Natural killer cell (primary cell): ENCODE data around the gene ADGRG6. TPM values are rescaled to one million over a fixed set of nuclear protein-coding genes. Genes with fewer than 3 reads are reported as not detected.

ENCODE experiments used
- ATAC-seq, 3 donors: fragments of 150-1000 bp in 2 of 3; fragments of 200-7000 bp in 1 of 3; cut with Tn5 transposase; 1 replicate in 1 of 3; 2 replicates in 2 of 3; pipeline ENCODE4 v1.10.0; 2021; ENCODE audit warnings: mild to moderate bottlenecking in 2 of 3, moderate library complexity in 2 of 3
- DNase-seq, 2 donors: peaks; one replicate each; pipeline versions ENCODE4 v3.0.0 to v3.0.0-alpha.2; 2013 to 2021; ENCODE audit warnings: mixed read lengths in 1 of 2
- H3K27ac ChIP-seq: one replicate; pipeline ENCODE4 v1.5.1; 2013; ENCODE audit warnings: mild to moderate bottlenecking, low read length
- H3K27me3 ChIP-seq: one replicate; pipeline ENCODE4 v1.6.1; 2013; ENCODE audit warnings: low read length; ENCODE audit not compliant: control insufficient read depth, insufficient read depth
- H3K36me3 ChIP-seq: one replicate; pipeline ENCODE4 v1.6.1; 2013; ENCODE audit warnings: low read length; ENCODE audit not compliant: control insufficient read depth, insufficient read depth
- H3K4me1 ChIP-seq: one replicate; pipeline ENCODE4 v1.6.1; 2013; ENCODE audit warnings: low read length; ENCODE audit not compliant: control insufficient read depth, insufficient read depth
- H3K4me3 ChIP-seq: one replicate; pipeline ENCODE4 v1.5.1; 2013; ENCODE audit warnings: low read length
- H3K9me3 ChIP-seq: one replicate; pipeline ENCODE4 v1.6.1; 2013; ENCODE audit warnings: low read length; ENCODE audit not compliant: control insufficient read depth, insufficient read depth
- H3K27ac Mint-ChIP-seq, 2 donors: one replicate each; pipeline ENCODE4 v1.8.0; 2022; ENCODE audit warnings: mild to moderate bottlenecking in 2 of 2, mixed read lengths in 2 of 2, moderate library complexity in 1 of 2
- H3K27me3 Mint-ChIP-seq, 2 donors: one replicate each; pipeline ENCODE4 v1.8.0; 2022; ENCODE audit warnings: low read depth in 2 of 2, mixed read lengths in 2 of 2
- H3K36me3 Mint-ChIP-seq: one replicate; pipeline ENCODE4 v1.8.0; 2022; ENCODE audit warnings: mixed read lengths
- H3K4me1 Mint-ChIP-seq, 2 donors: one replicate each; pipeline ENCODE4 v1.8.0; 2022; ENCODE audit warnings: mixed read lengths in 2 of 2
- H3K4me3 Mint-ChIP-seq: one replicate; pipeline ENCODE4 v1.8.0; 2022; ENCODE audit warnings: mild to moderate bottlenecking, moderate library complexity, mixed read lengths
- H3K9me3 Mint-ChIP-seq, 2 donors: one replicate each; pipeline ENCODE4 v1.8.0; 2022; ENCODE audit warnings: mixed read lengths in 2 of 2
- WGBS: methylation state at CpG from one replicate; pipeline ENCODE4 v1.1.7; 2013; ENCODE audit warnings: missing lambda C conversion rate; ENCODE audit not compliant: insufficient coverage; 5-methylcytosine and 5-hydroxymethylcytosine counted together
- intact Hi-C: fragments of 100-400 bp; cut with micrococcal nuclease; formaldehyde crosslinking; loops from one replicate; pipeline ENCODE4 v1.14.2; 2022
- total RNA-seq, 4 donors: library from RNA; stranded (reverse); fragments of 120-200 nt in 1 of 4; gene quantifications; one replicate each; pipeline versions ENCODE4 v1.2.3 to v1.2.4, GENCODE V29; 2013 to 2022
- TF ChIP-seq, protein P1 (sequence below): fragments of 200-600 bp; IDR thresholded peaks from one replicate; pipeline ENCODE4 v1.8.0; 2022; ENCODE audit warnings: antibody characterized with exemption

Gene ADGRG6
- total RNA-seq, 3 donors from 2014 or later (not counting 1 experiment from before 2014, with no cell fraction given), result 0.05 to 0.24 TPM; not detected in 1

DNA sequence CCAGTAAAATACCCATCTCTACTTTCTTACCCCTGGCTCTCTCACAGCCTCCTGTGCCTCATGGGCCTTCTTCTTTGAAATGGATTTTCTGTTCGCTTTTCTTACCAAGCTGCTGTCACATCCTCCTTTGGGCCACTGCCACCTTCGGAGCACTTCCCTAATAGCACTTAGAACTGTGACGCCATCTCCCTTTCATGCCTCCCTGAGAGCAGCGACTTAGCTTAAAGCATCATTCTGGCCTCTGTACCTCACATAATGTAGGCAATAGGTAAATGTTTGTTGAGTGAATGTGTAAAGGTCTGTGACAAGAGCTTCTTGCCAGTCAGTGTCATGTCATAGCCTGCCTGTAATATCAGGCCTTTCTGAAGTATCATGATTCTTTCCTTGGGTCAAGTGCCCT, 78.8 kb downstream of the ADGRG6 start:
- no peak overlapping the region for H3K27ac ChIP-seq
- TF ChIP-seq, protein P1, sequence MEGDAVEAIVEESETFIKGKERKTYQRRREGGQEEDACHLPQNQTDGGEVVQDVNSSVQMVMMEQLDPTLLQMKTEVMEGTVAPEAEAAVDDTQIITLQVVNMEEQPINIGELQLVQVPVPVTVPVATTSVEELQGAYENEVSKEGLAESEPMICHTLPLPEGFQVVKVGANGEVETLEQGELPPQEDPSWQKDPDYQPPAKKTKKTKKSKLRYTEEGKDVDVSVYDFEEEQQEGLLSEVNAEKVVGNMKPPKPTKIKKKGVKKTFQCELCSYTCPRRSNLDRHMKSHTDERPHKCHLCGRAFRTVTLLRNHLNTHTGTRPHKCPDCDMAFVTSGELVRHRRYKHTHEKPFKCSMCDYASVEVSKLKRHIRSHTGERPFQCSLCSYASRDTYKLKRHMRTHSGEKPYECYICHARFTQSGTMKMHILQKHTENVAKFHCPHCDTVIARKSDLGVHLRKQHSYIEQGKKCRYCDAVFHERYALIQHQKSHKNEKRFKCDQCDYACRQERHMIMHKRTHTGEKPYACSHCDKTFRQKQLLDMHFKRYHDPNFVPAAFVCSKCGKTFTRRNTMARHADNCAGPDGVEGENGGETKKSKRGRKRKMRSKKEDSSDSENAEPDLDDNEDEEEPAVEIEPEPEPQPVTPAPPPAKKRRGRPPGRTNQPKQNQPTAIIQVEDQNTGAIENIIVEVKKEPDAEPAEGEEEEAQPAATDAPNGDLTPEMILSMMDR, result no peak
- no peak overlapping the region for H3K4me3 Mint-ChIP-seq
- H3K27me3 Mint-ChIP-seq, result peaks cover 5 to 21% of the 10 kb centered on the region in 2 donors
- H3K4me3 ChIP-seq, result no peak overlapping the region
- no peaks in the 10 kb centered on the region for H3K9me3 Mint-ChIP-seq
- H3K27ac Mint-ChIP-seq, result no peak overlapping the region
- DNase-seq, result no peak
- no peaks in the 10 kb centered on the region for H3K27me3 ChIP-seq
- no peaks in the 10 kb centered on the region for H3K4me1 ChIP-seq
- no peaks in the 10 kb centered on the region for H3K36me3 Mint-ChIP-seq
- intact Hi-C loops, result no loop called here
- ATAC-seq, result no peak
- H3K36me3 ChIP-seq, result no peaks in the 10 kb centered on the region
- no peaks in the 10 kb centered on the region for H3K9me3 ChIP-seq
- no peaks in the 10 kb centered on the region for H3K4me1 Mint-ChIP-seq
- WGBS, result 50% methylated on average over 4 of the region's 4 CpGs

DNA sequence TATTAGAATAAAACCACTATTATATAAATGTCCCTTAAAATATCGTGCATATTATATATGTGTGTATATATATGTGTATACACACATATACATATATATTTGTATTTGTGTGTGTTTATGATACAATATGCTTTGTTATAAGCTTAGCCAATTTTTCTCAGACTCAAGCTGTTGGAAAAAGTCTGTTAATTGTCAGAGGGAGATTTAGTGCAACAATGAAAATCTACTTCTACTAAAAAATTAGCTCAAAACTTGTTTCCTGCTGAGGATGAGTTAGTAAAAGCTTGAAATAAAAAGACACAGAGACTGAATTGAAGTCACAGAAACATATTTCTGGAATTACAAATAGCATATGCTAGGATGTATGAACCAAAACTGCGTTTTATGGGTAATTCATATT, 79.4 kb downstream of the ADGRG6 start:
- WGBS, result no CpG with 5 or more reads among the region's 2 CpGs
- no peak overlapping the region for H3K4me3 Mint-ChIP-seq
- intact Hi-C loops, result no loop called here
- Histone ChIP-seq H3K4me3 (no peak overlapping the region), H3K27ac (no peak overlapping the region), H3K9me3 (no peaks in the 10 kb centered on the region), H3K27me3 (no peaks in the 10 kb centered on the region), H3K36me3 (no peaks in the 10 kb centered on the region), H3K4me1 (no peaks in the 10 kb centered on the region)
- H3K4me1 Mint-ChIP-seq, result no peaks in the 10 kb centered on the region
- no peaks in the 10 kb centered on the region for H3K36me3 Mint-ChIP-seq
- no peak for DNase-seq
- peaks cover 5 to 21% of the 10 kb centered on the region in 2 donors for H3K27me3 Mint-ChIP-seq
- ATAC-seq, result no peak
- H3K27ac Mint-ChIP-seq, result no peak overlapping the region
- H3K9me3 Mint-ChIP-seq, result no peaks in the 10 kb centered on the region
- TF ChIP-seq, protein P1, result no peak

DNA sequence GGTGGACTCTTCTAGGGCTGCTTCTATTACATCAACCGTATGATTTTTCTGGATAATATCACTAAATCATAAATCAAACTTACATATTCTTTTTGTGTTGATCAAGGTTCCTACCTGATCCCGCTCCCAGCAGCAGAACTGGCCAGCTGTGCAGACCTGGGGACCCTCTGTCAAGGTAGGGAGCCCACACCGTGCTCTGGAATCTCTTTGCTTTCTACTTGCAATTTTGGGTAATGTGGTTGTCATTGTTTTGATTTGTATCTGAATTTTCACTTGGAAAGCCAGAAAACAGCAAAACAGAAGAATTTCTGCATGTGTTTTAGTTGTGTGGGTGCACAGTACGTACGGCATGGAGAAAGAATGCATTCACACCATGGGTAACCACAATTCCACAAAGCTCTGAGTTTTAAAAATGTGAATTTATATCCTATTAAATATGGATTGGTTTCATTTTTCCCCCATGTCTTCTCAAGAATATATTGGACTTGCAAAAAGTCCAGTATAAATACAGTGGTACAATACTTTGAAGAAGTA, 80.1 kb downstream of the ADGRG6 start:
- no peak overlapping the region for H3K27ac Mint-ChIP-seq
- Histone ChIP-seq H3K4me1 (no peaks in the 10 kb centered on the region), H3K4me3 (no peak overlapping the region), H3K36me3 (no peaks in the 10 kb centered on the region), H3K27ac (no peak overlapping the region), H3K27me3 (no peaks in the 10 kb centered on the region), H3K9me3 (no peaks in the 10 kb centered on the region)
- WGBS, result 46% methylated on average over 3 of the region's 5 CpGs
- no peak overlapping the region for H3K4me3 Mint-ChIP-seq
- H3K4me1 Mint-ChIP-seq, result no peaks in the 10 kb centered on the region
- TF ChIP-seq, protein P1, result no peak
- ATAC-seq, result no peak
- intact Hi-C loops, result no loop called here
- no peaks in the 10 kb centered on the region for H3K9me3 Mint-ChIP-seq
- H3K36me3 Mint-ChIP-seq, result no peaks in the 10 kb centered on the region
- no peak for DNase-seq
- H3K27me3 Mint-ChIP-seq, result peaks cover 5 to 21% of the 10 kb centered on the region in 2 donors
